ENCODE measurements around the gene LRRC45.

LRRC45 gene

GRCh38 chr17:82060001-82060380 lies 36.9 kb downstream of the LRRC45 start:
- H3K36me3 ChIP-seq (ENCODE audit: control insufficient read depth, insufficient read depth, low read length) = no peaks in the 10 kb centered on the region
- no peak overlapping the region for H3K9ac ChIP-seq
- H3K4me2 ChIP-seq (ENCODE audit: low read length) = no peak overlapping the region
- no peak overlapping the region for H3K4me3 ChIP-seq (ENCODE audit: low read depth, low read length)
- no peaks in the 10 kb centered on the region for H3K9me3 ChIP-seq (ENCODE audit: control insufficient read depth, low read length)
- no peak for TF ChIP-seq CTCF (IDR thresholded peaks at IDR 0.05)
- H3K27me3 ChIP-seq (ENCODE audit: control insufficient read depth, insufficient read depth, low read length) = no peaks in the 10 kb centered on the region
- H3K4me1 ChIP-seq = peaks cover 7% of the 10 kb centered on the region
- no peak overlapping the region for H3K27ac ChIP-seq
- no peaks in the 10 kb centered on the region for H3K79me2 ChIP-seq
- H2AFZ ChIP-seq = no peak overlapping the region

- Histone ChIP-seq H3K27ac (no peak overlapping the region), H3K36me3 (ENCODE audit: control insufficient read depth, insufficient read depth, low read length) (no peaks in the 10 kb centered on the region)
These were observed 37.5 kb downstream of the LRRC45 start for GRCh38 chr17:82060614-82061013.

GRCh38 chr17:82061047-82061925 lies 38.2 kb downstream of the LRRC45 start:
- H3K27me3 ChIP-seq (ENCODE audit: control insufficient read depth, insufficient read depth, low read length) = no peaks in the 10 kb centered on the region
- no peak overlapping the region for H2AFZ ChIP-seq
- H3K9me3 ChIP-seq (ENCODE audit: control insufficient read depth, low read length) = no peaks in the 10 kb centered on the region
- H3K4me3 ChIP-seq (ENCODE audit: low read depth, low read length) = no peak overlapping the region
- H3K27ac ChIP-seq = no peak overlapping the region
- H3K36me3 ChIP-seq (ENCODE audit: control insufficient read depth, insufficient read depth, low read length) = no peaks in the 10 kb centered on the region
- peaks cover 10% of the 10 kb centered on the region for H3K4me1 ChIP-seq
- H3K4me2 ChIP-seq (ENCODE audit: low read length) = no peak overlapping the region
- no peaks in the 10 kb centered on the region for H3K79me2 ChIP-seq
- no peak for TF ChIP-seq CTCF (IDR thresholded peaks at IDR 0.05)
- H3K9ac ChIP-seq = no peak overlapping the region

More at GRCh38 chr17:82060614-82061013, 37.5 kb downstream of the LRRC45 start:
- H3K4me1 ChIP-seq = peaks cover 7% of the 10 kb centered on the region
- H2AFZ ChIP-seq = no peak overlapping the region
- H3K79me2 ChIP-seq = no peaks in the 10 kb centered on the region
- no peak overlapping the region for H3K4me2 ChIP-seq (ENCODE audit: low read length)
- H3K4me3 ChIP-seq (ENCODE audit: low read depth, low read length) = no peak overlapping the region
- no peaks in the 10 kb centered on the region for H3K9me3 ChIP-seq (ENCODE audit: control insufficient read depth, low read length)
- TF ChIP-seq CTCF (IDR thresholded peaks at IDR 0.05) = no peak
- H3K9ac ChIP-seq = no peak overlapping the region
- H3K27me3 ChIP-seq (ENCODE audit: control insufficient read depth, insufficient read depth, low read length) = no peaks in the 10 kb centered on the region

- no peak for TF ChIP-seq CTCF (IDR thresholded peaks at IDR 0.05)
- H3K9me3 ChIP-seq (ENCODE audit: control insufficient read depth, low read length) = no peaks in the 10 kb centered on the region
- H3K36me3 ChIP-seq (ENCODE audit: control insufficient read depth, insufficient read depth, low read length) = no peaks in the 10 kb centered on the region
- no peaks in the 10 kb centered on the region for H3K27me3 ChIP-seq (ENCODE audit: control insufficient read depth, insufficient read depth, low read length)
- H3K4me1 ChIP-seq = peaks cover 13% of the 10 kb centered on the region
- H3K27ac ChIP-seq = no peak overlapping the region
- no peak overlapping the region for H3K4me2 ChIP-seq (ENCODE audit: low read length)
- H2AFZ ChIP-seq = no peak overlapping the region
- no peak overlapping the region for H3K4me3 ChIP-seq (ENCODE audit: low read depth, low read length)
- H3K9ac ChIP-seq = no peak overlapping the region
- H3K79me2 ChIP-seq = no peaks in the 10 kb centered on the region
These were observed 39.2 kb downstream of the LRRC45 start for GRCh38 chr17:82062076-82062983.
